Panc1 (cell line): Measurements from ENCODE around the gene SLC12A8. TPM values are rescaled to one million over a fixed set of nuclear protein-coding genes. Genes with fewer than 3 reads are reported as not detected.

Source experiments
- ATAC-seq: fragments of 200-7000 bp; cut with Tn5 transposase; 2 replicates; pipeline ENCODE4 v1.9.1; 2020; ENCODE audit warnings: mild to moderate bottlenecking, moderate library complexity
- BruUV-seq: library from RNA; stranded (reverse); fragments of 400-500 nt; replicated peaks from 2 replicates; lab custom pipeline; 2021; lab: Mats Ljungman, UMichigan
- CTCF ChIA-PET: fragments of 300-600 bp; sonication (Branson Sonifier 250); formaldehyde crosslinking; loops from one replicate; lab custom pipeline; 2022; ENCODE audit warnings: antibody characterized with exemption; lab: Charles Lee
- POLR2A ChIA-PET: fragments of 300-600 bp; sonication (Branson Sonifier 250); formaldehyde crosslinking; loops from one replicate; lab custom pipeline; 2022; ENCODE audit warnings: antibody characterized with exemption; lab: Charles Lee
- DNase-seq: peaks from one replicate; pipeline ENCODE4 v3.0.0-alpha.2; 2010; ENCODE audit warnings: low read depth, low spot score
- H3K27ac ChIP-seq: 2 replicates; pipeline ENCODE4 v1.5.1; 2011; ENCODE audit warnings: mild to moderate bottlenecking, low read length, inconsistent platforms
- H3K27me3 ChIP-seq: fragments of 200-500 bp; sonication (Bioruptor generic); 2 replicates; pipeline ENCODE4 v1.6.0; 2014; ENCODE audit warnings: low read length, inconsistent platforms; ENCODE audit not compliant: control insufficient read depth, insufficient read depth
- H3K36me3 ChIP-seq: fragments of 200-500 bp; sonication (Bioruptor generic); 2 replicates; pipeline ENCODE4 v1.5.1; 2014; ENCODE audit warnings: inconsistent platforms, mild to moderate bottlenecking, low read length, moderate library complexity; ENCODE audit not compliant: control insufficient read depth, insufficient read depth
- H3K4me1 ChIP-seq: 2 replicates; pipeline ENCODE4 v1.5.1; 2011; ENCODE audit warnings: inconsistent platforms, mild to moderate bottlenecking, low read length, moderate library complexity; ENCODE audit not compliant: control insufficient read depth, insufficient read depth
- H3K4me3 ChIP-seq, 2 experiments: 2 replicates each; pipeline ENCODE4 v1.5.1; 2011 to 2012; ENCODE audit warnings: low read depth in 2 of 2, low read length in 2 of 2, mild to moderate bottlenecking in 2 of 2, inconsistent platforms in 1 of 2, moderate library complexity in 1 of 2
- H3K9me3 ChIP-seq: fragments of 200-500 bp; sonication (Bioruptor generic); 2 replicates; pipeline ENCODE4 v1.5.1; 2014; ENCODE audit warnings: low read depth, mild to moderate bottlenecking, inconsistent platforms, low read length, moderate library complexity; ENCODE audit not compliant: control insufficient read depth, insufficient read depth
- POLR2AphosphoS5 ChIP-seq: IDR thresholded peaks from 2 replicates; pipeline ENCODE4 v1.6.1; 2012; ENCODE audit warnings: mild to moderate bottlenecking, low read depth, low read length, moderate library complexity
- SIN3A ChIP-seq: IDR thresholded peaks from 2 replicates; pipeline ENCODE4 v1.6.1; 2012; ENCODE audit warnings: low read depth, mild to moderate bottlenecking, low read length, moderate library complexity, borderline replicate concordance; ENCODE audit not compliant: insufficient read depth
- TCF7L2 ChIP-seq: IDR thresholded peaks from 2 replicates; pipeline ENCODE4 v1.6.1; 2011; ENCODE audit warnings: mild to moderate bottlenecking, low read depth, low read length, inconsistent platforms
- in situ Hi-C: cut with HindIII; loops from 2 replicates; pipeline ENCODE4 v1.10.0; 2016; ENCODE audit warnings: low sequenced_read_pairs, low pct_unique_long_range_greater_than_20kb
- intact Hi-C: fragments of 100-400 bp; cut with micrococcal nuclease; formaldehyde crosslinking; loops from one replicate; pipeline ENCODE4 v1.10.0; 2022; ENCODE audit not compliant: unreplicated experiment
- total RNA-seq: library from RNA; stranded (reverse); gene quantifications from one replicate; pipeline ENCODE4 v1.2.1, GENCODE V29; 2021; ENCODE audit not compliant: unreplicated experiment
- TF ChIP-seq, protein P1 (sequence below), 2 experiments: IDR thresholded peaks; 2 replicates each; pipeline ENCODE4 v1.6.1; 2011 to 2012; ENCODE audit warnings: low read depth in 2 of 2, control low read depth in 1 of 2, low read length in 1 of 2, mild to moderate bottlenecking in 1 of 2, moderate library complexity in 1 of 2; ENCODE audit not compliant: insufficient read depth in 1 of 2
- TF ChIP-seq, protein P2 (sequence below): fragments of 450-650 bp; IDR thresholded peaks from 2 replicates; pipeline ENCODE4 v1.5.1; 2017; ENCODE audit warnings: mild to moderate bottlenecking

The SLC12A8 gene
- total RNA-seq, 1 experiment from 2014 or later, result 7.0 TPM

DNA sequence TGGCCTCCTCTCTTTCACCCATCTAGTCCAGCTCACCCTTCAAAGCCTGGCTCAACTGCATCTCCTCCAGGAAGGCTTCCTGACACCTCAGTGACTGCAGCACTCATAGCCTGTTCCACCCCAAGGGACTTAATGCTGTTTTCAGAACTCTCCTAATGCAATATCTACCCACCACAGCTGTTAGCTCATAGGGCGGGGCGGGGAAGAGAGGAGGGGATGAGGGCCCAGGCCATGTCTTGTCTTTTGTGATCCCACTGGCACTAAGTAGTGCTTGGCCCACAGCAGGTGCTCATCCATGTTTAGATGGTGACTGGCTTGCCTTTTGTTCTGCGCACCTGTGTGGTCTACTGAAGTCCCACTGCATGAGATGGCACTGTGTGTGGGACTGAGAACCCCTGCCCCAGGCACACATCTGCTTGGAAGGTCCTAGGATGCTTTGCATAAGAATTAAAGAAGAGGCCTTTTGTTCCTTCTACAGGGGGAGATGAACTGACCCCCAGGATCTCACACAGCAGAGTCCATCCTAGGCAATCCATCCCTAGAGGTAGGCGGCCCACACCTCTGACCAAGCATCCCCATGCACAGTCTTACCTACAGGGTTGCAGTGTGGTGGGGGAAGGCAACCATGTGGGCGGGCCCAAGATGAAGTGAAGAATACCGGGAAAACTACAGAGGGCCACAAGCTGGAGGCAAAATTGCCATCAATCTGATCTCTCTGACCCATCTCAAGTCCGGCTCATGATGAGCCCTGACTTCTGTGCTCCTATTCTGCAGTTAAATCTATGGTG is 23.0 kb downstream of the SLC12A8 start:
- DNase-seq (no peak), ATAC-seq (no peak)
- TF ChIP-seq TCF7L2 (no peak), POLR2AphosphoS5 (no peak), SIN3A (no peak)
- TF ChIP-seq, protein P1, sequence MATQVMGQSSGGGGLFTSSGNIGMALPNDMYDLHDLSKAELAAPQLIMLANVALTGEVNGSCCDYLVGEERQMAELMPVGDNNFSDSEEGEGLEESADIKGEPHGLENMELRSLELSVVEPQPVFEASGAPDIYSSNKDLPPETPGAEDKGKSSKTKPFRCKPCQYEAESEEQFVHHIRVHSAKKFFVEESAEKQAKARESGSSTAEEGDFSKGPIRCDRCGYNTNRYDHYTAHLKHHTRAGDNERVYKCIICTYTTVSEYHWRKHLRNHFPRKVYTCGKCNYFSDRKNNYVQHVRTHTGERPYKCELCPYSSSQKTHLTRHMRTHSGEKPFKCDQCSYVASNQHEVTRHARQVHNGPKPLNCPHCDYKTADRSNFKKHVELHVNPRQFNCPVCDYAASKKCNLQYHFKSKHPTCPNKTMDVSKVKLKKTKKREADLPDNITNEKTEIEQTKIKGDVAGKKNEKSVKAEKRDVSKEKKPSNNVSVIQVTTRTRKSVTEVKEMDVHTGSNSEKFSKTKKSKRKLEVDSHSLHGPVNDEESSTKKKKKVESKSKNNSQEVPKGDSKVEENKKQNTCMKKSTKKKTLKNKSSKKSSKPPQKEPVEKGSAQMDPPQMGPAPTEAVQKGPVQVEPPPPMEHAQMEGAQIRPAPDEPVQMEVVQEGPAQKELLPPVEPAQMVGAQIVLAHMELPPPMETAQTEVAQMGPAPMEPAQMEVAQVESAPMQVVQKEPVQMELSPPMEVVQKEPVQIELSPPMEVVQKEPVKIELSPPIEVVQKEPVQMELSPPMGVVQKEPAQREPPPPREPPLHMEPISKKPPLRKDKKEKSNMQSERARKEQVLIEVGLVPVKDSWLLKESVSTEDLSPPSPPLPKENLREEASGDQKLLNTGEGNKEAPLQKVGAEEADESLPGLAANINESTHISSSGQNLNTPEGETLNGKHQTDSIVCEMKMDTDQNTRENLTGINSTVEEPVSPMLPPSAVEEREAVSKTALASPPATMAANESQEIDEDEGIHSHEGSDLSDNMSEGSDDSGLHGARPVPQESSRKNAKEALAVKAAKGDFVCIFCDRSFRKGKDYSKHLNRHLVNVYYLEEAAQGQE (IDR thresholded peaks at IDR 0.05; ENCODE audit: insufficient read depth in 1 of 2, low read depth in 2 of 2, low read length in 1 of 2), result no peak
- TF ChIP-seq, protein P2, sequence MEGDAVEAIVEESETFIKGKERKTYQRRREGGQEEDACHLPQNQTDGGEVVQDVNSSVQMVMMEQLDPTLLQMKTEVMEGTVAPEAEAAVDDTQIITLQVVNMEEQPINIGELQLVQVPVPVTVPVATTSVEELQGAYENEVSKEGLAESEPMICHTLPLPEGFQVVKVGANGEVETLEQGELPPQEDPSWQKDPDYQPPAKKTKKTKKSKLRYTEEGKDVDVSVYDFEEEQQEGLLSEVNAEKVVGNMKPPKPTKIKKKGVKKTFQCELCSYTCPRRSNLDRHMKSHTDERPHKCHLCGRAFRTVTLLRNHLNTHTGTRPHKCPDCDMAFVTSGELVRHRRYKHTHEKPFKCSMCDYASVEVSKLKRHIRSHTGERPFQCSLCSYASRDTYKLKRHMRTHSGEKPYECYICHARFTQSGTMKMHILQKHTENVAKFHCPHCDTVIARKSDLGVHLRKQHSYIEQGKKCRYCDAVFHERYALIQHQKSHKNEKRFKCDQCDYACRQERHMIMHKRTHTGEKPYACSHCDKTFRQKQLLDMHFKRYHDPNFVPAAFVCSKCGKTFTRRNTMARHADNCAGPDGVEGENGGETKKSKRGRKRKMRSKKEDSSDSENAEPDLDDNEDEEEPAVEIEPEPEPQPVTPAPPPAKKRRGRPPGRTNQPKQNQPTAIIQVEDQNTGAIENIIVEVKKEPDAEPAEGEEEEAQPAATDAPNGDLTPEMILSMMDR, result no peak
- intact Hi-C loops (no loop called here), in situ Hi-C loops (no loop called here)
- POLR2A ChIA-PET, result no interaction called here
- Histone ChIP-seq H3K36me3 (no peaks in the 10 kb centered on the region), H3K27ac (no peak overlapping the region), H3K4me1 (peaks cover 2% of the 10 kb centered on the region; the same call in 1 of the 2 replicates), H3K27me3 (no peaks in the 10 kb centered on the region), H3K9me3 (no peaks in the 10 kb centered on the region), H3K4me3 (no peak overlapping the region)
- BruUV-seq, result no TSS peak
- CTCF ChIA-PET, result no interaction called here

DNA sequence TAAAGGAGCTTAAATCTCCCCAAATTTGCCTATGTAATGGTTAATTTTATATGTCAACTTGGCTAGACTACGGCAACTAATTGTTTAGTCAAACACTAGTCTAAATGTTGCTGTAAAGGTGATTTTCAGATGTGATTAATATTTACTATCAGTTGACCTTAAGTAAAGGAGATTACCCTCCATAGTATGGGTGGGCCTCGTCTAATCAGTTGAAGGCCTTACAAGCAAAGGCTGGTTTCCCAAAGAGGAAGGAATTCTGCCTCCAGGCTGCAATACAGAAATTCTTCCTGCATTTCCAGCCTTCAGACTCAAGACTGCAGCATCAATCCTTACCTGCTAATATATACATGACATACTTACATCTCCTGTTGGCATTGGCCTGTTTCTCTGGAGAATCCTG is 23.6 kb downstream of the SLC12A8 start:
- no peaks in the 10 kb centered on the region for H3K9me3 ChIP-seq
- H3K27me3 ChIP-seq, result no peaks in the 10 kb centered on the region
- TF ChIP-seq SIN3A (no peak), POLR2AphosphoS5 (no peak), TCF7L2 (no peak)
- TF ChIP-seq, protein P1 (IDR thresholded peaks at IDR 0.05; ENCODE audit: insufficient read depth in 1 of 2, low read depth in 2 of 2, low read length in 1 of 2), result no peak
- TF ChIP-seq, protein P2, result no peak
- CTCF ChIA-PET, result no interaction called here
- no peak overlapping the region for H3K27ac ChIP-seq
- POLR2A ChIA-PET, result no interaction called here
- H3K4me1 ChIP-seq, result peaks cover 2% of the 10 kb centered on the region; the same call in 1 of the 2 replicates
- ATAC-seq, result no peak
- H3K4me3 ChIP-seq, result no peak overlapping the region
- no TSS peak for BruUV-seq
- intact Hi-C loops (no loop called here), in situ Hi-C loops (no loop called here)
- no peak for DNase-seq
- H3K36me3 ChIP-seq, result no peaks in the 10 kb centered on the region
